Astrocyte (in vitro differentiated cells and primary cell): ENCODE measurements around the gene ZNF439. TPM values are rescaled to one million over a fixed set of nuclear protein-coding genes. Genes with fewer than 3 reads are reported as not detected.
"Not testable (repeated sequence)": the region's sequence is repeated elsewhere in the genome, so short reads cannot be mapped to it uniquely, and the experiment has no call there.

Experiments
- DNase-seq: peaks from one replicate; pipeline ENCODE4 v3.0.0-alpha.2; 2010; ENCODE audit warnings: low read depth
- FAIRE-seq: peaks from 2 replicates; lab custom pipeline; 2011; peaks lifted over from hg19 to GRCh38; lab: Jason Lieb, UNC
- H2AFZ ChIP-seq: 2 replicates; pipeline ENCODE4 v1.6.0; 2012; ENCODE audit warnings: low read depth, low read length, inconsistent platforms
- H3K27ac ChIP-seq: 2 replicates; pipeline ENCODE4 v1.5.1; 2011; ENCODE audit warnings: low read depth, low read length, inconsistent platforms
- H3K27me3 ChIP-seq: 2 replicates; pipeline ENCODE4 v1.6.0; 2011; ENCODE audit warnings: low read length, inconsistent platforms; ENCODE audit not compliant: insufficient read depth
- H3K36me3 ChIP-seq: 2 replicates; pipeline ENCODE4 v1.5.1; 2011; ENCODE audit warnings: low read length, inconsistent platforms; ENCODE audit not compliant: insufficient read depth
- H3K4me1 ChIP-seq: 2 replicates; pipeline ENCODE4 v1.5.1; 2011; ENCODE audit warnings: low read length, inconsistent platforms; ENCODE audit not compliant: insufficient read depth
- H3K4me2 ChIP-seq: 2 replicates; pipeline ENCODE4 v1.6.0; 2012; ENCODE audit warnings: low read length, inconsistent platforms
- H3K4me3 ChIP-seq: 2 replicates; pipeline ENCODE4 v1.5.1; 2011; ENCODE audit warnings: low read depth, mild to moderate bottlenecking, low read length, inconsistent platforms; ENCODE audit not compliant: insufficient read depth
- H3K79me2 ChIP-seq: 2 replicates; pipeline ENCODE4 v1.6.0; 2012; ENCODE audit warnings: mild to moderate bottlenecking, low read length, inconsistent platforms; ENCODE audit not compliant: insufficient read depth
- H3K9ac ChIP-seq: 2 replicates; pipeline ENCODE4 v1.6.0; 2012; ENCODE audit warnings: mild to moderate bottlenecking, low read length, inconsistent platforms
- H3K9me3 ChIP-seq: 2 replicates; pipeline ENCODE4 v1.5.1; 2012; ENCODE audit warnings: low read depth, mild to moderate bottlenecking, low read length, inconsistent platforms; ENCODE audit not compliant: insufficient read depth
- H4K20me1 ChIP-seq: 2 replicates; pipeline ENCODE4 v1.6.0; 2012; ENCODE audit warnings: low read length, inconsistent platforms; ENCODE audit not compliant: insufficient read depth
- H3K27ac Mint-ChIP-seq: one replicate; pipeline ENCODE4 v1.8.0; 2021; ENCODE audit warnings: mild to moderate bottlenecking, mixed read lengths; ENCODE audit not compliant: unreplicated experiment
- H3K27me3 Mint-ChIP-seq: one replicate; pipeline ENCODE4 v1.8.0; 2021; ENCODE audit warnings: low read depth, mixed read lengths; ENCODE audit not compliant: unreplicated experiment
- H3K36me3 Mint-ChIP-seq: one replicate; pipeline ENCODE4 v1.8.0; 2021; ENCODE audit warnings: low read depth, mixed read lengths; ENCODE audit not compliant: unreplicated experiment
- H3K4me1 Mint-ChIP-seq: one replicate; pipeline ENCODE4 v1.8.0; 2021; ENCODE audit warnings: low read depth, mixed read lengths; ENCODE audit not compliant: unreplicated experiment
- H3K4me3 Mint-ChIP-seq: one replicate; pipeline ENCODE4 v1.8.0; 2021; ENCODE audit warnings: mild to moderate bottlenecking, moderate library complexity, mixed read lengths; ENCODE audit not compliant: unreplicated experiment
- H3K9me3 Mint-ChIP-seq: one replicate; pipeline ENCODE4 v1.8.0; 2021; ENCODE audit warnings: mild to moderate bottlenecking, mixed read lengths; ENCODE audit not compliant: unreplicated experiment
- CTCF ChIP-seq: IDR thresholded peaks from 2 replicates; pipeline ENCODE4 v1.5.1; 2011; ENCODE audit warnings: low read depth, mild to moderate bottlenecking, inconsistent platforms, low read length, moderate library complexity; ENCODE audit not compliant: insufficient read depth
- EZH2 ChIP-seq: IDR thresholded peaks from 2 replicates; pipeline ENCODE4 v1.6.1; 2012; ENCODE audit warnings: mild to moderate bottlenecking, low read length, inconsistent platforms; ENCODE audit not compliant: insufficient read depth
- total RNA-seq: library from RNA; stranded (reverse); gene quantifications from 2 replicates; pipeline ENCODE4 v1.2.1, GENCODE V29; 2021

Gene ZNF439
- total RNA-seq, 1 donor from 2014 or later = not detected

DNA sequence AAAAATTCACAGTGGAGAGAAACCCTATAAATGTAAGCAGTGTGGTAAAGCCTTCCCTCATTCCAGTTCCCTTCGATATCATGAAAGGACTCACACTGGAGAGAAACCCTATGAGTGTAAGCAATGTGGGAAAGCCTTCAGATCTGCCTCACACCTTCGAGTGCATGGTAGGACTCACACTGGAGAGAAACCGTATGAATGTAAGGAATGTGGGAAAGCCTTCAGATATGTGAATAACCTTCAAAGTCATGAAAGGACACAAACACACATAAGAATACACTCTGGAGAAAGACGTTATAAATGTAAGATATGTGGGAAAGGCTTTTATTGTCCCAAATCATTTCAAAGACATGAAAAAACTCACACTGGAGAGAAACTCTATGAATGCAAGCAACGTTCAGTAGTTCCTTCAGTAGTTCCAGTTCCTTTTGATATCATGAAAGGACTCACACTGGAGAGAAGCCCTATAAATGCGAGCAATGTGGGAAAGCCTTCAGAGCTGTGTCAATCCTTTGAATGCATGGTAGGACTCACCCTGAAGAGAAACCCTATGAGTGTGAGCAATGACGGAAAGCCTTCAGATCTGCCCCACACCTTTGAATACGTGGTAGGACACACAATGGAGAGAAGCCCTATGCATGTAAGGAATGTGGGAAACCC, 16.1 kb upstream of the ZNF439 start:
- H3K9ac ChIP-seq = no peak overlapping the region
- Mint-ChIP-seq H3K4me1 (no peaks in the 10 kb centered on the region), H3K36me3 (no peaks in the 10 kb centered on the region), H3K27ac (no peak overlapping the region), H3K27me3 (no peaks in the 10 kb centered on the region), H3K4me3 (no peak overlapping the region), H3K9me3 (peaks cover 24% of the 10 kb centered on the region)
- no peak overlapping the region for H2AFZ ChIP-seq
- no peak overlapping the region for H3K27ac ChIP-seq
- no peaks in the 10 kb centered on the region for H3K4me1 ChIP-seq
- TF ChIP-seq CTCF (no peak), EZH2 (no peak)
- H3K4me3 ChIP-seq = no peak overlapping the region
- H4K20me1 ChIP-seq = no peaks in the 10 kb centered on the region
- peaks cover 49% of the 10 kb centered on the region for H3K9me3 ChIP-seq
- peaks cover 5% of the 10 kb centered on the region for H3K79me2 ChIP-seq
- DNase-seq (no peak), FAIRE-seq (no peak)
- H3K4me2 ChIP-seq = no peak overlapping the region
- peaks cover 30% of the 10 kb centered on the region for H3K36me3 ChIP-seq
- H3K27me3 ChIP-seq = no peaks in the 10 kb centered on the region

GRCh38 chr19:11833541-11833940, 15.0 kb upstream of the ZNF439 start:
- DNase-seq (no peak), FAIRE-seq (no peak)
- Histone ChIP-seq H2AFZ (no peak overlapping the region), H3K4me2 (no peak overlapping the region), H4K20me1 (no peaks in the 10 kb centered on the region), H3K79me2 (peaks cover 4% of the 10 kb centered on the region), H3K27ac (no peak overlapping the region), H3K4me1 (no peaks in the 10 kb centered on the region), H3K4me3 (no peak overlapping the region), H3K9me3 (peaks cover 52% of the 10 kb centered on the region), H3K9ac (no peak overlapping the region), H3K27me3 (no peaks in the 10 kb centered on the region), H3K36me3 (peaks cover 30% of the 10 kb centered on the region)
- H3K9me3 Mint-ChIP-seq = peaks cover 24% of the 10 kb centered on the region
- no peaks in the 10 kb centered on the region for H3K27me3 Mint-ChIP-seq
- no peaks in the 10 kb centered on the region for H3K36me3 Mint-ChIP-seq
- TF ChIP-seq CTCF (no peak), EZH2 (no peak)
- no peak overlapping the region for H3K4me3 Mint-ChIP-seq
- no peaks in the 10 kb centered on the region for H3K4me1 Mint-ChIP-seq
- H3K27ac Mint-ChIP-seq = no peak overlapping the region

DNA sequence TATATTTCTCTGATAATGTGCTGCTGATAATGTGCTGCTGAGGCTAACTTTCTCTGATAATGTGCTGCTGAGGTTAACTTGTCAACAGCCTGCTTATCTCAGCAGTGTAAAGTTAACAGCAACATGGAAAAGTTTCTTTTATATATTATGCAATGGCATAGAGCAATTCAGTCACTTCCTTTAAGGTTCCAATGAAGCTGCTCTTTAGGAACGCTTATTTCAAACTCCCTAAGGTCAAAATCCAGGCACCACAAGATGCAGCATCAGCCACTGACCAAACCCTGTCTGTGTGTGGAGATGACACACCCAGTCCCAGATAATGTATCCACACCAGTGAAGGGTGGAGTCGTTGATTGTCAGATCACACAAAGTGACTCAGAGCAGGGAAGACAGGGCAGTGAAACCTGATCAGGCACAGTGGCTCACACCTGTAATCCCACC, 12.9 kb upstream of the ZNF439 start:
- DNase-seq, H3K27ac Mint-ChIP-seq, H3K27me3 Mint-ChIP-seq, H3K4me1 ChIP-seq, H3K36me3 Mint-ChIP-seq, H3K79me2 ChIP-seq, H3K27me3 ChIP-seq, H3K9ac ChIP-seq, H3K27ac ChIP-seq, H2AFZ ChIP-seq, H4K20me1 ChIP-seq, H3K4me3 Mint-ChIP-seq, H3K4me2 ChIP-seq, H3K4me1 Mint-ChIP-seq, H3K4me3 ChIP-seq, FAIRE-seq: not testable (repeated sequence)
- peaks cover 47% of the 10 kb centered on the region for H3K9me3 ChIP-seq
- H3K36me3 ChIP-seq = peaks cover 28% of the 10 kb centered on the region
- peaks cover 21% of the 10 kb centered on the region for H3K9me3 Mint-ChIP-seq
